ENCODE measurements around the gene MDP1. TPM values are rescaled to one million over a fixed set of nuclear protein-coding genes. Genes with fewer than 3 reads are reported as not detected.

The MDP1 gene
- 8.4 TPM for polyA plus RNA-seq (ENCODE audit: insufficient read length)
- long read RNA-seq, donor 1, transcript MDP1-201 (6 exons, 730 nt) = major isoform, 5 of 10 reads
- long read RNA-seq, donor 1, partial matches to known transcripts = 0 of 10 reads
- long read RNA-seq, donor 1, other reads (novel, unspliced or antisense) = 0 of 10 reads
- long read RNA-seq, donor 2, transcript MDP1-201 (6 exons, 730 nt) = major isoform, 15 of 17 reads
- long read RNA-seq, donor 2, partial matches to known transcripts = 0 of 17 reads
- long read RNA-seq, donor 2, other reads (novel, unspliced or antisense) = 0 of 17 reads
- long read RNA-seq, donor 3, transcript MDP1-201 (6 exons, 730 nt) = major isoform, 8 of 12 reads
- long read RNA-seq, donor 3, partial matches to known transcripts = 0 of 12 reads
- long read RNA-seq, donor 3, other reads (novel, unspliced or antisense) = 0 of 12 reads
- long read RNA-seq, donor 4, partial matches to known transcripts = 0 of 1 reads
- long read RNA-seq, donor 4, other reads (novel, unspliced or antisense) = 0 of 1 reads
- long read RNA-seq, donor 5, transcript MDP1-202 (5 exons, 582 nt) = minor isoform, 6 of 46 reads
- long read RNA-seq, donor 5, transcript MDP1-201 (6 exons, 730 nt) = major isoform, 32 of 46 reads
- long read RNA-seq, donor 5, partial matches to known transcripts = 0 of 46 reads
- long read RNA-seq, donor 5, other reads (novel, unspliced or antisense) = 5 of 46 reads
- long read RNA-seq, donor 6, transcript MDP1-201 (6 exons, 730 nt) = major isoform, 12 of 15 reads
- long read RNA-seq, donor 6, partial matches to known transcripts = 0 of 15 reads
- long read RNA-seq, donor 6, other reads (novel, unspliced or antisense) = 0 of 15 reads
- long read RNA-seq, donor 7, transcript MDP1-202 (5 exons, 582 nt) = minor isoform, 5 of 30 reads
- long read RNA-seq, donor 7, transcript MDP1-201 (6 exons, 730 nt) = major isoform, 20 of 30 reads
- long read RNA-seq, donor 7, partial matches to known transcripts = 0 of 30 reads
- long read RNA-seq, donor 7, other reads (novel, unspliced or antisense) = 0 of 30 reads
- long read RNA-seq, donor 8, transcript MDP1-201 (6 exons, 730 nt) = major isoform, 9 of 13 reads
- long read RNA-seq, donor 8, partial matches to known transcripts = 0 of 13 reads
- long read RNA-seq, donor 8, other reads (novel, unspliced or antisense) = 0 of 13 reads

- peak; percentile 87 for DNase-seq
Observed at GRCh38 chr14:24215495-24216344, at the start of gene MDP1. TSS of gene MDP1 (minus strand) at chr14:24216066. CDS start at chr14:24215955, 111 bp downstream.

- DNase-seq = no peak
Observed at GRCh38 chr14:24264298-24264697, 48.4 kb upstream of the MDP1 start.

DNA sequence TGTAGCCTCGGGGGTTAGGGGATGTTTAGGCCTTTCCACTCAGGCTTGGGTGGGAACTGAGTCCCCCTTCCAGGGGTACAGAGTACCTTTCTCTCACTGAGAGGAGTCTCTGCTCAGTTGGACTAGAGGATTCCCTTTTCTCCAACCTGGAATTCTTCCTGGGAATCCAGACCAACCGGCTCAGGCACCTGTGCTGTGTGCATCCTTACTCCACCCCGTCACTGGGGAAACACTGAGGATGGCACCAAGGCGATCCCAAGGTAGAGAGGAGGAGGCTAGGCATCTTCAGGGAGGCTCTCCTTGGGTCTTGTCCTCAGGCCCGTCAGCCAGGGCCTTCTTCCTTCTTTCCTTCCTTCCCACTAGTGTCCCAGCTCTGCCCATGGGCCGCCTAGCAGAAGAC, 48.0 kb upstream of the MDP1 start:
- no peak for DNase-seq

- DNase-seq = no peak
Observed at GRCh38 chr14:24262821-24263733, 47.2 kb upstream of the MDP1 start, which contains the start of gene TGM1. TSS of gene TGM1 (minus strand) at chr14:24263177. CDS start at chr14:24262352, 825 bp downstream.

DNA sequence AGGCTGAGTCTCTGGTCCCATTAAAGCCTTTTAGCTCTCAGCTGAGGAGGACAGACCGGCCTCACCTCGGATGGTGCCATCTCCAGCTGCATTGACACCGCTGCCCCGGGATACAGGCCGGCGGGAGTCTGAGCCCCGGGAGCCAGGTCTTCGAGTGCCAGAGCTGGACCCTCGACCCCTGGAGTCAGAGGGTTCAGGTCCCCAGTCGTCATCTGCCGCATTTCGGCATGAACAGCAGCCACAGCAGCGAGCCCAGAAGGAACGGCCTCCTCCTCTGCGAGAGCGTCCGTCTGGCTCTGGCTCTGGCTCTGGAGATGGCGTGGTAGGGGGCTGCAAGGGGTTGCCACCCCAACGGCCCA, 46.1 kb upstream of the MDP1 start:
- no peak for DNase-seq

- no peak for DNase-seq
Observed at GRCh38 chr14:24261256-24261968, 45.5 kb upstream of the MDP1 start.

DNA sequence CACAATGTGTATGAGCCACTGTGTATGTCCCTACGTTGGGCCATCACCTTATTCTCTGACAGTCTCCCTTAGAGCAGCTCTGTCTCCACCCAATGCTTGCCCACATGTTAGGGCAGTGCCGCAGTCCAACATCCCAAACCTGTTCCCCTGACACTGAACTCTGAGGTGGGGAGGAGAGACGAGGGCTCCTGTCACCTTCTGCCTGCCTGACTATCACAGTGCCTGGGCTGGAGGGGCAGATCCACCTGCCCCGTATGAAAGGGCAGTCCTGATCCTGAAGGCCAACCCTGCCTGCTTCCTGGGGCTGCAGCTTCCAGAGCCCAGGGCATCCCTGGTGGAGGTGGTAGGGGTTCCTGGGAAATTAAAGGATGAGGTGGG, 44.9 kb upstream of the MDP1 start:
- DNase-seq = no peak

- no peak for DNase-seq
Observed at GRCh38 chr14:24260026-24260779, 44.3 kb upstream of the MDP1 start.

DNA sequence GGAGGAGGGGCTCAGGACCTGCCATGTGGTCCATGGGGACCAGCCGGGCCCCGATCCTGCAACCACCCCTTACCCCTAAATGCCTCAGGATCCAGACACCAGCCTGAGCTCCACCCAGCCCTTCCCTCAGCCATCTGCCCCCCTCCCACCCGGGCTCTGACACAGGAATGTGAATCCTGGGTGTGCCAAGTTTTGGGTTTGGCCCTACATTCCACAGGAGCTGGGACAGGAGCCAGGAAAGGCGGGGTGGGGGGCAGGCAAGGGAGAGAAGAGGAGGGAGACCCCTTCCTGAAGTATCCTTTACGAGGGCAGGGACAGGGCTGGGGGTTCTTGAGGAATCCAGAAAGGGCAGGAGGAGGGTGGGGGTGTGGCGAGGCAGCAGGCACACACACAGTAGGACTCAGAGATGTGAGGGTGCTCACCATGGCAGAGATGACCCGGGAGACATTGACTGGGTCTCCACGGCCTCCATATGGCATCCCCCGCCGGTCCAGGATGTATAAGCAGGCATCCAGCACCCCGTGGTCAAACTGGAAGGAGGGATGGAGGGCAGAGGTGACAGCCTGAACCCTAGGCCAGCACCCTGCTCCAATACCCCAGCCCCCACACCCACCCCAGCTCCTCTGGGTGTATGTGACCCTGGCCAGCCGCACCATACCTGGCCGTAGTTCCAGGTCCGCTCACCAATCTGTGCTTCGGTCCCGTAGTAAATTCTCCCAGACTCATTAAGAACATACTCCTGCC, 43.6 kb upstream of the MDP1 start:
- no peak for DNase-seq

- no peak for DNase-seq
Observed at GRCh38 chr14:24258548-24259265, 42.8 kb upstream of the MDP1 start.

DNA sequence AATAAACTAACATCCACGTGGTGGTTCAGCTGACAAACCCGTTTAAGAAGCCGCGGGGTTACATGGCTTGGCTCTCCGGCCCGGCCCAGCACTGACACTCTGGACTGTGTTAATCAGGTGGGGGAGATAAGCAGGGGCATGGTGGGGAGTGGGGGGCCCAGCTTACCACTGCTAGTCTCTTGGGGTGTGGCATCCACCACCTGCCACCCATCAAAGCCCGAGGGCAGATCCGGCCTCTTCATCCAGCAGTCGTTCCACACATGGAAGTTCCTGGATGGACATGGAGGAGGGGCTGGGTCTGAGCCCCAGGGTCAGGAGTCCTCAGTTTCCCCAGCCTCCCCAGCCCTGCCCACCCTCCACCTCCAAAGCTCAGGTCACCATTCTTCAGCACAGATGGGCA, 42.3 kb upstream of the MDP1 start:
- DNase-seq = no peak

DNA sequence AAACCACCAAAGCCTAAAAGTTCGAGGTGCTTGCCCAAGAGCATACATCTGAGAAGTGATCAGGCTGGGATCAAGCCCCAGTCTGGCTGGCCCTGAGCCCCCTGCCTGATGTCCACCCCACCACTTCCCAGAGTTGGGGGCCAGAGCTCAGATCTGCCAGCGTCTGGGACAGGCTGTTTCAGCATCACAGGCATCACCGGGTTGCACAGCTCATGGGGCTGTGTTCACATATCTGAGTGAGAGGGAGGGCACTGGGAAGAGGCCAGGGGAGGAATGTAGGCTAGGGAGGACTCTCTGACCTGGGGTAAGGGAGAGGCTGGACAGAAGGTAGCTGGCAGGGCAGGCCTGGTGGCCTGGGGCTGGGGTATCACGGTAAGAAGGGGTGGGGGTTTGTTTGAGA, 41.1 kb upstream of the MDP1 start:
- DNase-seq = no peak

GRCh38 chr14:24255931-24256711, 40.3 kb upstream of the MDP1 start:
- DNase-seq = no peak

GRCh38 chr14:24255438-24255837, 39.6 kb upstream of the MDP1 start:
- no peak for DNase-seq

DNA sequence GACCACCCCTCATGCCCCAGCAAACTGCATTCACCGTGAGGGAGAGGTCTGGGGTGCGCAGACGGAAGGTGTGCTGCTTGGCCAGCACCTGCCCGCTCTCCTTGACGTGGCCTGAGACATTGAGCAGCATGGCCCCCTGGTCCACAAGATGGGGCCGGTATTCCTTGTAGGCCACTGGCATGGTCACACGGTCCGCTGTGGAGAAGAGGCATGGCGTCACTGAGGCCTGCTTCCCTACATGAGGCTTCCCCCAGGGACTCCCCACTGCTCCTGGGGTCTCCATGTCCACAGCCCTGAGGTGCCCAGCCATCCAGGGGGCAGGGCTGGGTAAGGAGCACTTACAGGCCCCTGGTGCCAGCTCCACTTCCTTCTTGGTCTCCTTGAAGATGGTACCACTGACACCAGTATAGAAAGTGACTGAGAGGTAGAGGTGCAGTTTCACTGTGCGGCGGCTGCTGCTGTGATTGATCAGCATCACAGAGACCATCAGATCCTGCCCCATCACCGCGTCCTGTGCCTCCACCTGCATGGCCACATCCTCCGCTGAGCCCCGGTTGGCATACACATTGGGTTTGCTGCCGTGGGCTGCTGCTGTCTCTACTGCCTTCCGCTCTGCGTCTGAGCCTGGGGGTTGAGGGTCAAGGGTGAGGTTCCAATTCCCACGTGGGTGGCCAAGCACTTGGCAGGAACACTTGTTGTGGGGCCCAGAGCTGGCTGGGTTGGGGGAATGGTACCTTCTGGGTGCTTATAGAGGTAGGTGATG, 38.9 kb upstream of the MDP1 start:
- DNase-seq = no peak

DNA sequence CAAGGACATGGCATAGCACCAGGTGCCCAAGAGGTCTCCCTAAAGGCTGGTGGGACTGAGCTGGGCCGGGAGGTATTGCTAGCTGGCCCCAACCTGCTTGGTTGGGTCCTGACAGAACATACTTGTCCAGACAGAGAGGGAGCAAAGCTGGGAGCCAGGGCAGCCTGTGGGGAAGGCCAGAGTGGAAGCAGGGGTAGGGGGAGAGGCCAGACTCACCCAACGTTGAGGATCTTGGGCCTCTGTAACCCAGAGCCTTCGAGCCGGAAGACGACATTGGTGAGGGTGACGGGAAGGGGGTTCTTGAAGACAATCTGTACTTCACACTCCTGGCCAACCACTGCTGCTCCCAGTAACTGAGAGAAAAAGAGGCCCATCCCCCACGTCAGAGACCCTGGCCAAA, 38.1 kb upstream of the MDP1 start:
- DNase-seq = no peak

Data from left kidney (tissue), 8 donors.